ENCODE measurements around the gene INPP5A. TPM values are rescaled to one million over a fixed set of nuclear protein-coding genes. Genes with fewer than 3 reads are reported as not detected.

INPP5A gene
- total and polyA plus RNA-seq, 2 donors (not counting 1 experiment from before 2014, with no cell fraction given) = 9.3 to 87.8 TPM

GRCh38 chr10:132687181-132687892 is 149.8 kb downstream of the INPP5A start:
- Mint-ChIP-seq H3K9me3 (ENCODE audit: insufficient read depth) (peaks cover 2% of the 10 kb centered on the region), H3K27ac (no peak overlapping the region), H3K4me3 (no peak overlapping the region), H3K4me1 (peaks cover 25% of the 10 kb centered on the region), H3K27me3 (no peaks in the 10 kb centered on the region)
- 85% methylated on average over 21 of the region's 21 CpGs for WGBS (ENCODE audit: insufficient coverage)
- H3K4me1 ChIP-seq (ENCODE audit: control insufficient read depth in 2 of 2, insufficient read depth in 2 of 2, low read length in 2 of 2) = peaks cover 16 to 17% of the 10 kb centered on the region in 2 donors
- H3K9ac ChIP-seq (ENCODE audit: low read length) = no peak overlapping the region
- H3K4me3 ChIP-seq (ENCODE audit: control extremely low read depth in 1 of 5, extremely low read depth in 1 of 5, insufficient read depth in 1 of 5, low read depth in 2 of 5, low read length in 4 of 5) = no peak overlapping the region
- CTCF ChIA-PET = no interaction called here
- TF ChIP-seq CTCF (IDR thresholded peaks at IDR 0.05) (no peak), EZH2 (IDR thresholded peaks at IDR 0.05; ENCODE audit: borderline replicate concordance, insufficient read depth, low read depth, low read length, poor library complexity, severe bottlenecking) (no peak)
- H3K4me2 ChIP-seq (replicated peaks; ENCODE audit: low read depth, low read length, poor library complexity, severe bottlenecking) = no peak overlapping the region
- intact Hi-C loops (cut with micrococcal nuclease) = no loop called here
- POLR2A ChIA-PET = no interaction called here
- H3K36me3 ChIP-seq (replicated peaks in 1 of 2; ENCODE audit: control extremely low read depth in 1 of 2, control insufficient read depth in 1 of 2, extremely low read depth in 1 of 2, insufficient read depth in 2 of 2, low read length in 1 of 2) = peaks cover 0 to 16% of the 10 kb centered on the region in 2 experiments
- H4K20me1 ChIP-seq (ENCODE audit: control insufficient read depth, insufficient read depth, low read length, poor library complexity, severe bottlenecking) = peaks cover 43% of the 10 kb centered on the region
- H3K27me3 ChIP-seq (replicated peaks in 1 of 4; ENCODE audit: control extremely low read depth in 1 of 4, control insufficient read depth in 3 of 4, insufficient read depth in 4 of 4, low read length in 3 of 4) = no peaks in the 10 kb centered on the region
- H3K27ac ChIP-seq (ENCODE audit: low read length in 2 of 2) = no peak overlapping the region
- no peak overlapping the region for H2AFZ ChIP-seq (ENCODE audit: insufficient read depth, low read depth, low read length, poor library complexity, severe bottlenecking)
- DNase-seq (no peak), ATAC-seq (ENCODE audit: low read depth) (no peak)
- peaks cover 0 to 22% (median 0%) of the 10 kb centered on the region in 3 donors for H3K9me3 ChIP-seq (ENCODE audit: control extremely low read depth in 1 of 3, control insufficient read depth in 2 of 3, insufficient read depth in 1 of 3, low read length in 2 of 3)
- H3K79me2 ChIP-seq (ENCODE audit: control insufficient read depth, insufficient read depth, low read length) = peaks cover 25% of the 10 kb centered on the region

GRCh38 chr10:132687893-132688579 is 150.4 kb downstream of the INPP5A start:
- no peak overlapping the region for H2AFZ ChIP-seq (ENCODE audit: insufficient read depth, low read depth, low read length, poor library complexity, severe bottlenecking)
- no peak for DNase-seq
- intact Hi-C loops (cut with micrococcal nuclease) = no loop called here
- H4K20me1 ChIP-seq (ENCODE audit: control insufficient read depth, insufficient read depth, low read length, poor library complexity, severe bottlenecking) = peaks cover 43% of the 10 kb centered on the region
- 88% methylated on average over 12 of the region's 14 CpGs for WGBS (ENCODE audit: insufficient coverage)
- H3K27ac Mint-ChIP-seq = no peak overlapping the region
- H3K27me3 ChIP-seq (replicated peaks in 1 of 4; ENCODE audit: control extremely low read depth in 1 of 4, control insufficient read depth in 3 of 4, insufficient read depth in 4 of 4, low read length in 3 of 4) = no peaks in the 10 kb centered on the region
- no peak overlapping the region for H3K9ac ChIP-seq (ENCODE audit: low read length)
- CTCF ChIA-PET = no interaction called here
- peaks cover 0 to 16% of the 10 kb centered on the region in 2 experiments for H3K36me3 ChIP-seq (replicated peaks in 1 of 2; ENCODE audit: control extremely low read depth in 1 of 2, control insufficient read depth in 1 of 2, extremely low read depth in 1 of 2, insufficient read depth in 2 of 2, low read length in 1 of 2)
- H3K4me1 ChIP-seq (ENCODE audit: control insufficient read depth in 2 of 2, insufficient read depth in 2 of 2, low read length in 2 of 2) = peaks cover 16 to 17% of the 10 kb centered on the region in 2 donors
- no peak for TF ChIP-seq CTCF (IDR thresholded peaks at IDR 0.05)
- no peak for TF ChIP-seq EZH2 (IDR thresholded peaks at IDR 0.05; ENCODE audit: borderline replicate concordance, insufficient read depth, low read depth, low read length, poor library complexity, severe bottlenecking)
- H3K27me3 Mint-ChIP-seq = no peaks in the 10 kb centered on the region
- H3K79me2 ChIP-seq (ENCODE audit: control insufficient read depth, insufficient read depth, low read length) = peaks cover 22% of the 10 kb centered on the region
- peaks cover 0 to 22% (median 0%) of the 10 kb centered on the region in 3 donors for H3K9me3 ChIP-seq (ENCODE audit: control extremely low read depth in 1 of 3, control insufficient read depth in 2 of 3, insufficient read depth in 1 of 3, low read length in 2 of 3)
- POLR2A ChIA-PET = no interaction called here
- H3K27ac ChIP-seq (ENCODE audit: low read length in 2 of 2) = no peak overlapping the region
- H3K9me3 Mint-ChIP-seq (ENCODE audit: insufficient read depth) = peaks cover 2% of the 10 kb centered on the region
- H3K4me2 ChIP-seq (replicated peaks; ENCODE audit: low read depth, low read length, poor library complexity, severe bottlenecking) = no peak overlapping the region
- H3K4me3 ChIP-seq (ENCODE audit: control extremely low read depth in 1 of 5, extremely low read depth in 1 of 5, insufficient read depth in 1 of 5, low read depth in 2 of 5, low read length in 4 of 5) = no peak overlapping the region
- ATAC-seq (ENCODE audit: low read depth) = no peak
- H3K4me3 Mint-ChIP-seq = no peak overlapping the region
- H3K4me1 Mint-ChIP-seq = peaks cover 22% of the 10 kb centered on the region
